Measurements from ENCODE around the gene RPA1. TPM values are rescaled to one million over a fixed set of nuclear protein-coding genes. Genes with fewer than 3 reads are reported as not detected.
A peak's percentile ranks its signal among the peaks of the same experiment; 100 is the strongest.

The RPA1 gene
- total RNA-seq = 100 to 1,000 TPM; 189 to 197 TPM

GRCh38 chr17:1829592-1830257, at the start of gene RPA1, which contains the start of gene SMYD4:
TSS of gene RPA1 (plus strand) at chr17:1830005. CDS start at chr17:1830094, 89 bp downstream.
TSS of gene SMYD4 (minus strand) at chr17:1829902. CDS start at chr17:1827994, 1,908 bp downstream.
- intact Hi-C loops (cut with micrococcal nuclease) = no loop called here
- ATAC-seq (peak; percentile 98), DNase-seq (peak; percentile 90)
- peaks cover 48% of the 10 kb centered on the region for H3K36me3 Mint-ChIP-seq (ENCODE audit: low read depth)
- H3K9me3 Mint-ChIP-seq = no peaks in the 10 kb centered on the region
- no peak for TF ChIP-seq CTCF (IDR thresholded peaks at IDR 0.05)
- H3K4me1 Mint-ChIP-seq (ENCODE audit: low read depth) = peaks cover 59% of the 10 kb centered on the region
- H3K27me3 Mint-ChIP-seq = no peaks in the 10 kb centered on the region
- H3K4me3 Mint-ChIP-seq = peak within 1 kb of the TSS; percentile 92
- POLR2A ChIA-PET = interaction anchor here (0.5 to 1.8 kb wide), 10 partner anchors 10 to 319 kb away, joined by 3 to 5 read pairs (median 4); partner anchors contain the start of gene SCARF1
- peak within 1 kb of the TSS; percentile 93 for H3K27ac Mint-ChIP-seq
- CTCF ChIA-PET = interaction anchor here (0.9 to 2.6 kb wide), 5 partner anchors 18 to 181 kb away, joined by 3 to 12 read pairs (median 3); no protein-coding TSS in a partner anchor

- CTCF ChIA-PET = interaction anchor here (1.4 to 3.3 kb wide), 3 partner anchors 10 to 123 kb away, joined by 3 to 16 read pairs (median 3); no protein-coding TSS in a partner anchor
- intact Hi-C loops (cut with micrococcal nuclease) = no loop called here
- H3K27ac Mint-ChIP-seq = no peak overlapping the region
Measured at GRCh38 chr17:1782171-1782567, 47.6 kb upstream of the RPA1 start.

GRCh38 chr17:1783271-1783670, 46.5 kb upstream of the RPA1 start:
- Mint-ChIP-seq H3K36me3 (ENCODE audit: low read depth) (peaks cover 40% of the 10 kb centered on the region), H3K27me3 (no peaks in the 10 kb centered on the region), H3K4me1 (ENCODE audit: low read depth) (no peaks in the 10 kb centered on the region), H3K27ac (no peak overlapping the region), H3K9me3 (no peaks in the 10 kb centered on the region), H3K4me3 (no peak overlapping the region)
- ChIA-PET CTCF (interaction anchor here (0.8 to 3.3 kb wide), 8 partner anchors 9 to 125 kb away, joined by 3 to 16 read pairs (median 4); partner anchors contain the start of gene WDR81), POLR2A (interaction anchor here (1.1 to 1.4 kb wide), 2 partner anchors 22 to 52 kb away, joined by 3 to 5 read pairs; partner anchors contain the start of gene SERPINF1)
- DNase-seq (no peak), ATAC-seq (no peak)
- no peak for TF ChIP-seq CTCF (IDR thresholded peaks at IDR 0.05)
- intact Hi-C loops (cut with micrococcal nuclease) = no loop called here

More at GRCh38 chr17:1782171-1782567, 47.6 kb upstream of the RPA1 start:
- ATAC-seq (no peak), DNase-seq (no peak)
- H3K9me3 Mint-ChIP-seq = no peaks in the 10 kb centered on the region
- H3K27me3 Mint-ChIP-seq = no peaks in the 10 kb centered on the region
- H3K36me3 Mint-ChIP-seq (ENCODE audit: low read depth) = peaks cover 43% of the 10 kb centered on the region
- H3K4me1 Mint-ChIP-seq (ENCODE audit: low read depth) = no peaks in the 10 kb centered on the region
- TF ChIP-seq CTCF (IDR thresholded peaks at IDR 0.05) = no peak
- POLR2A ChIA-PET = interaction anchor here (1.0 to 1.4 kb wide), 2 partner anchors 9 to 21 kb away, joined by 4 to 5 read pairs; partner anchors contain the start of gene SERPINF1
- no peak overlapping the region for H3K4me3 Mint-ChIP-seq

- no peaks in the 10 kb centered on the region for H3K9me3 Mint-ChIP-seq
- peaks cover 36% of the 10 kb centered on the region for H3K36me3 Mint-ChIP-seq (ENCODE audit: low read depth)
- peak; percentile 20 for TF ChIP-seq CTCF (IDR thresholded peaks at IDR 0.05)
- ChIA-PET CTCF (interaction anchor here (0.7 to 3.3 kb wide), 8 partner anchors 10 to 115 kb away, joined by 3 to 16 read pairs (median 4); partner anchors contain the start of gene WDR81), POLR2A (interaction anchor here (0.6 to 1.1 kb wide), 2 partner anchors 15 to 53 kb away, joined by 3 read pairs; no protein-coding TSS in a partner anchor)
- intact Hi-C loops (cut with micrococcal nuclease) = no loop called here
- H3K27me3 Mint-ChIP-seq = no peaks in the 10 kb centered on the region
- H3K4me1 Mint-ChIP-seq (ENCODE audit: low read depth) = no peaks in the 10 kb centered on the region
- ATAC-seq = no peak
- no peak overlapping the region for H3K4me3 Mint-ChIP-seq
- H3K27ac Mint-ChIP-seq = no peak overlapping the region
- DNase-seq = no peak
Measured at GRCh38 chr17:1783834-1784611, 45.8 kb upstream of the RPA1 start.

All from activated CD8-positive, alpha-beta T cell treated with anti-CD3 and anti-CD28 coated beads for 36 hours (primary cell).